Measurements from ENCODE around the gene PSMG1. TPM values are rescaled to one million over a fixed set of nuclear protein-coding genes. Genes with fewer than 3 reads are reported as not detected.

Gene PSMG1
- total and polyA plus RNA-seq, 2 of the 8 experiments (the other 6 are each of a cell fraction or from before 2014, with no cell fraction given): 50.7 to 93.7 TPM

GRCh38 chr21:39153373-39153772 is 29.9 kb downstream of the PSMG1 start:
- no peak overlapping the region for H4K8ac ChIP-seq (ENCODE audit: extremely low read depth, insufficient read depth, low read length)
- no peak overlapping the region for H2BK5ac ChIP-seq (ENCODE audit: low read depth, low read length)
- no peak overlapping the region for H3K4ac ChIP-seq (replicated peaks; ENCODE audit: insufficient read length, low read depth, low read length)
- TF ChIP-seq CTCF (IDR thresholded peaks at IDR 0.05; ENCODE audit: control extremely low read depth in 1 of 3, insufficient read depth in 1 of 3, low read depth in 1 of 3, low read length in 3 of 3) (peak; percentile 60 to 71 (median 66)), MAFK (IDR thresholded peaks at IDR 0.05; ENCODE audit: low read depth, low read length) (no peak), EGR1 (IDR thresholded peaks at IDR 0.05; ENCODE audit: borderline replicate concordance, low read depth, low read length) (no peak), RAD21 (IDR thresholded peaks at IDR 0.05 in 1 of 2, conservative IDR thresholded peaks at IDR 0.05 in 1 of 2; ENCODE audit: low read depth in 2 of 2, low read length in 2 of 2) (peak; percentile 43 to 55)
- FAIRE-seq (no peak), DNase-seq (ENCODE audit: low read depth in 1 of 2, low spot score in 2 of 2) (no peak)
- H2BK12ac ChIP-seq (ENCODE audit: low read depth, low read length): no peak overlapping the region
- no peaks in the 10 kb centered on the region for H3K36me3 ChIP-seq (ENCODE audit: control insufficient read depth in 2 of 4, insufficient read depth in 4 of 4, low read length in 3 of 4)
- ChIA-PET CTCF (ENCODE audit: partially characterized antibody) (interaction anchor here (0.6 to 1.2 kb wide), 9 partner anchors 11 to 728 kb away, joined by 3 to 5 read pairs (median 3); no protein-coding TSS in a partner anchor), POLR2A (ENCODE audit: partially characterized antibody) (interaction anchor here (1.5 kb wide), 1 partner anchor 24 kb away, joined by 3 read pairs; no protein-coding TSS in a partner anchor)
- H3K9ac ChIP-seq (replicated peaks in 1 of 4; ENCODE audit: extremely low read depth in 1 of 4, low read depth in 3 of 4, low read length in 3 of 4): no peak overlapping the region
- H3K23me2 ChIP-seq (ENCODE audit: low read depth, low read length): no peaks in the 10 kb centered on the region
- no peaks in the 10 kb centered on the region for H3K79me1 ChIP-seq (ENCODE audit: low read depth, low read length)
- H3K4me1 ChIP-seq (replicated peaks in 1 of 4; ENCODE audit: control insufficient read depth in 3 of 4, insufficient read depth in 4 of 4, low read length in 3 of 4): no peaks in the 10 kb centered on the region
- no peak overlapping the region for H3K56ac ChIP-seq (replicated peaks; ENCODE audit: insufficient read length, low read depth, low read length)
- no peak overlapping the region for H2AFZ ChIP-seq (ENCODE audit: low read length)
- no peak overlapping the region for H2AK5ac ChIP-seq (ENCODE audit: low read depth, low read length)
- H4K20me1 ChIP-seq (replicated peaks in 1 of 2; ENCODE audit: control insufficient read depth in 1 of 2, insufficient read depth in 2 of 2, low read length in 2 of 2): no peaks in the 10 kb centered on the region
- H3K4me3 ChIP-seq (ENCODE audit: extremely low read depth in 1 of 4, insufficient read depth in 2 of 4, low read depth in 3 of 4, low read length in 4 of 4): no peak overlapping the region
- H4K5ac ChIP-seq (ENCODE audit: insufficient read length, low read depth, low read length): no peak overlapping the region
- no peak overlapping the region for H3K23ac ChIP-seq (ENCODE audit: insufficient read length)
- no peak overlapping the region for H2BK20ac ChIP-seq (ENCODE audit: low read length)
- WGBS, 2 experiments (ENCODE audit: extremely low coverage in 1 of 2, insufficient coverage in 1 of 2, insufficient read length in 1 of 2, insufficient replicate concordance in 2 of 2, low coverage in 1 of 2, low lambda C conversion rate in 2 of 2, missing lambda C conversion rate in 1 of 2): 95% methylated on average over 2 of the region's 2 CpGs; no CpG with 5 or more reads in 1 of the 2 experiments
- peaks cover 4 to 14% of the 10 kb centered on the region in 2 experiments; a peak in 2 of 4 replicates for H3K9me3 ChIP-seq (ENCODE audit: insufficient read depth in 2 of 2, low read depth in 1 of 2, low read length in 1 of 2)
- H2BK15ac ChIP-seq (ENCODE audit: low read length): no peak overlapping the region
- H2BK120ac ChIP-seq (replicated peaks; ENCODE audit: low read depth, low read length): no peak overlapping the region
- H3K79me2 ChIP-seq (ENCODE audit: control insufficient read depth in 1 of 2, insufficient read depth in 2 of 2, low read length in 2 of 2): no peaks in the 10 kb centered on the region
- H3K27ac ChIP-seq (ENCODE audit: low read depth, low read length): no peak overlapping the region
- no peak overlapping the region for H3K4me2 ChIP-seq (ENCODE audit: insufficient read depth in 1 of 2, low read depth in 2 of 2, low read length in 2 of 2)
- no peak overlapping the region for H4K91ac ChIP-seq (replicated peaks; ENCODE audit: insufficient read length, low read length)
- H3K18ac ChIP-seq (ENCODE audit: extremely low read depth, low read length): no peak overlapping the region
- no peaks in the 10 kb centered on the region for H3K27me3 ChIP-seq (replicated peaks in 1 of 4; ENCODE audit: control insufficient read depth in 3 of 4, extremely low read depth in 1 of 4, insufficient read depth in 3 of 4, low read length in 3 of 4)
- no peak overlapping the region for H3K14ac ChIP-seq (ENCODE audit: insufficient read length)

Measured in H1 (cell line).